HepG2 (cell line): ENCODE measurements around the gene MXD3. TPM values are rescaled to one million over a fixed set of nuclear protein-coding genes. Genes with fewer than 3 reads are reported as not detected.

Experiments used
- ATAC-seq: fragments of 200-7000 bp; cut with Tn5 transposase; 3 replicates; pipeline ENCODE4 v1.9.1; 2020; ENCODE audit warnings: mild to moderate bottlenecking, moderate library complexity
- BruUV-seq: library from RNA; stranded (reverse); fragments of 400-500 nt; replicated peaks from 2 replicates; lab custom pipeline; 2021; lab: Mats Ljungman, UMichigan
- CTCF ChIA-PET: fragments of 300-600 bp; formaldehyde crosslinking; extraction: SDS; loops from one replicate; lab custom pipeline; 2021; ENCODE audit warnings: low total read pairs, inconsistent platforms, low intra/inter-chr PET ratio; lab: Yijun Ruan, JAX
- POLR2A ChIA-PET: fragments of 350-600 bp; sonication (Branson Sonifier 250); formaldehyde crosslinking; loops from one replicate; lab custom pipeline; 2020; ENCODE audit warnings: antibody characterized with exemption, inconsistent platforms; lab: Yijun Ruan, JAX
- DNase-seq: peaks from one replicate; pipeline ENCODE4 v3.0.0-alpha.2; 2015; ENCODE audit warnings: low spot score
- FAIRE-seq: peaks from 3 replicates; lab custom pipeline; 2011; peaks lifted over from hg19 to GRCh38; lab: Jason Lieb, UNC
- H2AFZ ChIP-seq: one replicate; pipeline ENCODE4 v1.6.1; 2011; ENCODE audit warnings: low read length, inconsistent platforms
- H3K27ac ChIP-seq: fragments of 300-600 bp; 3 replicates; pipeline ENCODE4 v1.8.0; 2011; ENCODE audit warnings: mixed run types, mild to moderate bottlenecking, mixed read lengths, low read length, inconsistent platforms; ENCODE audit not compliant: insufficient read depth; ENCODE audit errors: extremely low read length
- H3K27me3 ChIP-seq, 2 experiments: fragments of 200-600 bp in 1 of 2; 2 replicates in 1 of 2; 3 replicates in 1 of 2; pipeline versions ENCODE4 v1.6.0 to v1.8.0; 2011; ENCODE audit warnings: low read length in 2 of 2, mild to moderate bottlenecking in 2 of 2, moderate library complexity in 2 of 2, inconsistent platforms in 1 of 2; ENCODE audit not compliant: insufficient read depth in 2 of 2, control insufficient read depth in 1 of 2
- H3K36me3 ChIP-seq, 2 experiments: fragments of 200-600 bp in 1 of 2; replicated peaks in 1 of 2; 2 replicates in 1 of 2; 3 replicates in 1 of 2; pipeline versions ENCODE4 v1.5.1 to v1.8.0; 2011; ENCODE audit warnings: low read length in 2 of 2, inconsistent platforms in 1 of 2; ENCODE audit not compliant: insufficient read depth in 2 of 2, control insufficient read depth in 1 of 2
- H3K4me1 ChIP-seq: 2 replicates; pipeline ENCODE4 v1.5.1; 2012; ENCODE audit warnings: low read length, inconsistent platforms; ENCODE audit not compliant: insufficient read depth
- H3K4me2 ChIP-seq: 2 replicates; pipeline ENCODE4 v1.6.0; 2011; ENCODE audit warnings: low read depth, low read length, inconsistent platforms
- H3K4me3 ChIP-seq, 3 experiments: fragments of 200-600 bp in 1 of 3; sonication (generic), shearing (Covaris generic) in 1 of 3; replicated peaks in 1 of 3; 2 replicates each; pipeline ENCODE4 v1.5.1; 2011 to 2016; ENCODE audit warnings: low read length in 3 of 3, inconsistent platforms in 2 of 3, low read depth in 2 of 3, mild to moderate bottlenecking in 2 of 3, control low read depth in 1 of 3, mixed read lengths in 1 of 3; ENCODE audit not compliant: insufficient read depth in 1 of 3
- H3K79me2 ChIP-seq: one replicate; pipeline ENCODE4 v1.6.1; 2011; ENCODE audit warnings: low read length, inconsistent platforms; ENCODE audit not compliant: insufficient read depth
- H3K9ac ChIP-seq: 2 replicates; pipeline ENCODE4 v1.6.0; 2011; ENCODE audit warnings: mild to moderate bottlenecking, low read depth, low read length, inconsistent platforms; ENCODE audit not compliant: insufficient read depth
- H3K9me3 ChIP-seq: 2 replicates; pipeline ENCODE4 v1.5.1; 2012; ENCODE audit warnings: mild to moderate bottlenecking, low read length
- H4K20me1 ChIP-seq: 2 replicates; pipeline ENCODE4 v1.6.0; 2011; ENCODE audit warnings: inconsistent platforms, mild to moderate bottlenecking, low read length, moderate library complexity; ENCODE audit not compliant: insufficient read depth
- BRCA1 ChIP-seq: sonication (generic); formaldehyde crosslinking; IDR thresholded peaks from 2 replicates; pipeline ENCODE4 v1.4.0; 2020; ENCODE audit warnings: missing genetic modification reagents
- GTF3A ChIP-seq: sonication (generic); formaldehyde crosslinking; conservative IDR thresholded peaks from 2 replicates; pipeline ENCODE4 v1.4.0; 2020; ENCODE audit warnings: mild to moderate bottlenecking, missing genetic modification reagents
- JDP2 ChIP-seq: sonication (generic); formaldehyde crosslinking; IDR thresholded peaks from 2 replicates; pipeline ENCODE4 v1.8.1; 2022; ENCODE audit warnings: missing genetic modification reagents, borderline replicate concordance
- KLF11 ChIP-seq: IDR thresholded peaks from 2 replicates; pipeline ENCODE4 v1.6.1; 2016; ENCODE audit warnings: missing compliant biosample characterization
- KLF6 ChIP-seq: IDR thresholded peaks from 2 replicates; pipeline ENCODE4 v1.8.0; 2016; ENCODE audit warnings: missing biosample characterization, missing genetic modification reagents
- NFKBIZ ChIP-seq: IDR thresholded peaks from 2 replicates; pipeline ENCODE4 v1.6.1; 2018; ENCODE audit warnings: missing genetic modification reagents, missing compliant biosample characterization
- NONO ChIP-seq, 2 experiments: fragments of 450-650 bp in 1 of 2; sonication (generic) in 1 of 2; formaldehyde crosslinking in 1 of 2; IDR thresholded peaks in 1 of 2; conservative IDR thresholded peaks in 1 of 2; 2 replicates each; pipeline versions ENCODE4 v1.6.1 to v1.8.0; 2017 to 2022; ENCODE audit warnings: mild to moderate bottlenecking in 1 of 2, missing genetic modification reagents in 1 of 2, moderate library complexity in 1 of 2
- PHF5A ChIP-seq: IDR thresholded peaks from one replicate; pipeline ENCODE4 v1.6.1; 2018; ENCODE audit warnings: low read depth, missing genetic modification reagents; ENCODE audit not compliant: unreplicated experiment
- POLR2G ChIP-seq: fragments of 200-400 bp; formaldehyde crosslinking; IDR thresholded peaks from 2 replicates; pipeline ENCODE4 v1.6.1; 2018; ENCODE audit warnings: mild to moderate bottlenecking, low read depth, low read length, moderate library complexity
- RCOR2 ChIP-seq: IDR thresholded peaks from 2 replicates; pipeline ENCODE4 v1.6.1; 2016; ENCODE audit warnings: missing biosample characterization, missing genetic modification reagents
- ZNF883 ChIP-seq: sonication (generic); formaldehyde crosslinking; IDR thresholded peaks from 2 replicates; pipeline ENCODE4 v1.5.1; 2020; ENCODE audit warnings: mild to moderate bottlenecking, missing genetic modification reagents; ENCODE audit errors: not compliant biosample characterization
- WGBS: methylation state at CpG from one replicate; pipeline ENCODE4 v1.1.6; 2017; ENCODE audit warnings: low lambda C conversion rate; 5-methylcytosine and 5-hydroxymethylcytosine counted together
- in situ Hi-C: cut with HindIII; loops from 2 replicates; pipeline ENCODE4 v1.10.0; 2017; ENCODE audit warnings: low pct_unique_long_range_greater_than_20kb; ENCODE audit not compliant: extremely low pct_ligation_motif_present
- intact Hi-C: fragments of 100-400 bp; cut with micrococcal nuclease; formaldehyde crosslinking; loops from one replicate; pipeline ENCODE4 v1.10.0; 2022; ENCODE audit not compliant: unreplicated experiment
- polyA plus RNA-seq, 8 experiments: library from polyadenylated mRNA; depleted of rRNA in 3 of 8; stranded (reverse) in 7 of 8; unstranded in 1 of 8; fragments of >200 nt; fragmentation: Illumina TruSeq in 4 of 8; extraction: Trizol in 4 of 8; gene quantifications; 2 replicates each; pipeline versions ENCODE4 v1.2.1 to v1.2.3, GENCODE V29; 2011 to 2016; ENCODE audit warnings: low read depth in 4 of 8, missing spikeins in 1 of 8, mixed read lengths in 1 of 8; ENCODE audit not compliant: insufficient read depth in 1 of 8
- total RNA-seq, 5 experiments: library from RNA; depleted of rRNA; stranded (reverse); fragments of >200 nt; fragmentation: Illumina TruSeq; extraction: Trizol; gene quantifications; 2 replicates each; pipeline ENCODE4 v1.2.3, GENCODE V29; 2016; ENCODE audit warnings: low read depth in 1 of 5
- TF ChIP-seq, protein P1 (sequence below), 2 experiments: fragments of 450-650 bp in 1 of 2; sonication (generic) in 1 of 2; formaldehyde crosslinking; IDR thresholded peaks; 2 replicates each; pipeline versions ENCODE4 v1.5.0 to v1.8.0; 2020 to 2022; ENCODE audit warnings: mild to moderate bottlenecking in 1 of 2, missing genetic modification reagents in 1 of 2
- TF ChIP-seq, protein P2 (sequence below): sonication (generic); formaldehyde crosslinking; IDR thresholded peaks from 2 replicates; pipeline ENCODE4 v1.5.0; 2020; ENCODE audit warnings: missing genetic modification reagents, mild to moderate bottlenecking, borderline replicate concordance

The MXD3 gene
- total and polyA plus RNA-seq, 2 of the 13 experiments (the other 11 are each of a cell fraction or from before 2014, with no cell fraction given), result 10.5 to 12.8 TPM

DNA sequence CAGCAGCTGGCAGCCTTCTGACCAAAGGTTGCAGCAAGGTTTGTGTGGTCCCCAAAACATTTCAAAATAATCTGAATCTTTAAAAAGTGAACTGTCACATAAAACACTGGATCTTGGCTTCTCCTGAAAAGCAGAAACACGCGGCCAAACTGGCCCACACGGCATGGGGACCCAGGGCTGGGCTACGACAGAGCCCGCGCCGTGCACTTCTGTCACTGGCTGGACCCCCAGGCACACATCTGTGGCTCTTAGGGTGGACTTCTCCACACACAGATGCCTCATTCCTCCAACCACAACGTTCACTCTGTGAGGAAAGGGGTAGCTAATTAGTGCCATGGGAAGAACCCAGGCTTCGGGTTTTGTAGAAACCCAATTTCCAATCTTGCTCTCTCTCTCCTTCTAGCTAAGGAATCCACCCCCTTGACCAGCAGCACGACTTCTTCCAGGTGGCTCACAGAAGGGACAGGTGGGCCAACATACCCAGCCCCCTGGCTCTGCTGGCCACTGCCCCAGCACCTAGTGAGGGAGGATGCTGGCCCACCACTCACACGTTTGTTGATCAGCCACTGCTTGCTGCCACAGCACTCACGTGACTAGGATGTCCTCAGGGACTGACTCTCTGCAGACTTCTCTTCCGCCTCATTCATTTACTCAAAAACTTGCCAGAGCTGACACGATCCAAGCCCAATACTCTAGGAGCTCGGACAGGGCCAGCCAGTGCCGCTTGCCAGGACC is 21.9 kb upstream of the MXD3 start:
- peaks cover 3% of the 10 kb centered on the region; the same call in 1 of the 2 replicates for H3K4me1 ChIP-seq
- H3K79me2 ChIP-seq, result no peaks in the 10 kb centered on the region
- CTCF ChIA-PET, result no interaction called here
- H3K9me3 ChIP-seq, result no peaks in the 10 kb centered on the region
- TF ChIP-seq ZNF883 (CRISPR knock-in tag) (no peak), JDP2 (no peak), POLR2G (no peak), BRCA1 (no peak), GTF3A (CRISPR knock-in tag) (no peak), NONO (IDR thresholded peaks at IDR 0.05) (no peak), NONO (CRISPR knock-in tag; conservative IDR thresholded peaks at IDR 0.05) (no peak), PHF5A (CRISPR knock-in tag) (no peak), KLF11 (CRISPR knock-in tag) (no peak), KLF6 (CRISPR knock-in tag) (no peak), RCOR2 (CRISPR knock-in tag) (no peak), NFKBIZ (CRISPR knock-in tag) (no peak)
- TF ChIP-seq, protein P1, sequence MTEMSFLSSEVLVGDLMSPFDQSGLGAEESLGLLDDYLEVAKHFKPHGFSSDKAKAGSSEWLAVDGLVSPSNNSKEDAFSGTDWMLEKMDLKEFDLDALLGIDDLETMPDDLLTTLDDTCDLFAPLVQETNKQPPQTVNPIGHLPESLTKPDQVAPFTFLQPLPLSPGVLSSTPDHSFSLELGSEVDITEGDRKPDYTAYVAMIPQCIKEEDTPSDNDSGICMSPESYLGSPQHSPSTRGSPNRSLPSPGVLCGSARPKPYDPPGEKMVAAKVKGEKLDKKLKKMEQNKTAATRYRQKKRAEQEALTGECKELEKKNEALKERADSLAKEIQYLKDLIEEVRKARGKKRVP (CRISPR knock-in tag; IDR thresholded peaks at IDR 0.05), result no peak
- TF ChIP-seq, protein P2, sequence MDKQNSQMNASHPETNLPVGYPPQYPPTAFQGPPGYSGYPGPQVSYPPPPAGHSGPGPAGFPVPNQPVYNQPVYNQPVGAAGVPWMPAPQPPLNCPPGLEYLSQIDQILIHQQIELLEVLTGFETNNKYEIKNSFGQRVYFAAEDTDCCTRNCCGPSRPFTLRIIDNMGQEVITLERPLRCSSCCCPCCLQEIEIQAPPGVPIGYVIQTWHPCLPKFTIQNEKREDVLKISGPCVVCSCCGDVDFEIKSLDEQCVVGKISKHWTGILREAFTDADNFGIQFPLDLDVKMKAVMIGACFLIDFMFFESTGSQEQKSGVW (CRISPR knock-in tag), result no peak
- peaks cover 41 to 90% of the 10 kb centered on the region in 2 experiments for H3K36me3 ChIP-seq
- in situ Hi-C loops (no loop called here), intact Hi-C loops (no loop called here)
- POLR2A ChIA-PET, result no interaction called here
- 0 out of 2 replicates have a peak, but pooled peaks cover 3% of the 10 kb centered on the region for H4K20me1 ChIP-seq
- ATAC-seq (no peak), FAIRE-seq (no peak), DNase-seq (no peak)
- 98% methylated on average over 16 of the region's 16 CpGs for WGBS
- BruUV-seq, result no TSS peak
- H3K4me2 ChIP-seq, result no peak overlapping the region
- no peak overlapping the region for H2AFZ ChIP-seq
- H3K27ac ChIP-seq, result no peak overlapping the region
- no peaks in the 10 kb centered on the region for H3K27me3 ChIP-seq
- H3K9ac ChIP-seq, result no peak overlapping the region
- no peak overlapping the region for H3K4me3 ChIP-seq
